Measurements from ENCODE around the gene KRT81. TPM values are rescaled to one million over a fixed set of nuclear protein-coding genes. Genes with fewer than 3 reads are reported as not detected.
"Not testable (repeated sequence)": the region's sequence is repeated elsewhere in the genome, so short reads cannot be mapped to it uniquely, and the experiment has no call there.

KRT81 gene
- polyA plus RNA-seq, 6 donors from 2014 or later, result not detected

DNA sequence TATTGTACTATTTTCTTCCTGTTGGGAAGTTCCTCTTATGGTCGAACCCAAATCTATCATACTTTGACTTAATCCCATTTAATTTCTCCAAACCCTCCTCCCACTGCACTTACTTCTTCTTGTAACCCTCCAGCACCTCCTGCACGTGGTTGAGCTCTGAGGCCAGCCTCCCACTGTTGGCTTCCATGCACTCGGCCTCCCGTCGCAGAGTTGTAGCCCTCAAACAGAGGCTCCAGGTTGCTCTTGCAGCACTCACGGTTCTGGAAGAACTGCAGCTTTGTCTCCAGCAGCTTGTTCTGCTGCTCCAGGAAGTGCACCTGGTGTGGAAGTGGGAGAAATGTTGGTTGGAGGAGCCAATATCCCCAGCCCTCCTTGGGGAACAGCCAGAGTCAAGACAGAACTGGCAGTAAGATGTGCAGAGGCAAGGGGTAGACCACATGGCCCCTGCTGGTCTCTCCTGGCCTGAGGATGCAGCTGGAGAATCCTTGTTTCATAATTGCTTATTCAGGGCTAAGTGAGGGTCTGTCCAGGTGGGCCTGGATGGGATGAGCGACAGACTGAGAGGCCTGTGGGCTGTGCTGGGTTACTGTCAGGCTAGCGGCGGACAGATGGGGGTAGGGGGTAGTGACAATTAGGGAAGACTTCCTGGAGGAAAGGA, 35.3 kb downstream of the KRT81 start:
- no peak overlapping the region for H3K4me3 Mint-ChIP-seq
- no peak for DNase-seq
- peaks cover 0 to 2% (median 0%) of the 10 kb centered on the region in 3 donors for H3K4me1 Mint-ChIP-seq
- ATAC-seq (ENCODE audit: low read depth in 2 of 2), result no peak
- H3K27me3 Mint-ChIP-seq, result peaks cover 69 to 80% (median 79%) of the 10 kb centered on the region in 3 donors
- H3K9me3 Mint-ChIP-seq, result no peaks in the 10 kb centered on the region
- H3K36me3 Mint-ChIP-seq, result peaks cover 4 to 6% of the 10 kb centered on the region in 2 donors
- no peak overlapping the region for H3K27ac Mint-ChIP-seq

DNA sequence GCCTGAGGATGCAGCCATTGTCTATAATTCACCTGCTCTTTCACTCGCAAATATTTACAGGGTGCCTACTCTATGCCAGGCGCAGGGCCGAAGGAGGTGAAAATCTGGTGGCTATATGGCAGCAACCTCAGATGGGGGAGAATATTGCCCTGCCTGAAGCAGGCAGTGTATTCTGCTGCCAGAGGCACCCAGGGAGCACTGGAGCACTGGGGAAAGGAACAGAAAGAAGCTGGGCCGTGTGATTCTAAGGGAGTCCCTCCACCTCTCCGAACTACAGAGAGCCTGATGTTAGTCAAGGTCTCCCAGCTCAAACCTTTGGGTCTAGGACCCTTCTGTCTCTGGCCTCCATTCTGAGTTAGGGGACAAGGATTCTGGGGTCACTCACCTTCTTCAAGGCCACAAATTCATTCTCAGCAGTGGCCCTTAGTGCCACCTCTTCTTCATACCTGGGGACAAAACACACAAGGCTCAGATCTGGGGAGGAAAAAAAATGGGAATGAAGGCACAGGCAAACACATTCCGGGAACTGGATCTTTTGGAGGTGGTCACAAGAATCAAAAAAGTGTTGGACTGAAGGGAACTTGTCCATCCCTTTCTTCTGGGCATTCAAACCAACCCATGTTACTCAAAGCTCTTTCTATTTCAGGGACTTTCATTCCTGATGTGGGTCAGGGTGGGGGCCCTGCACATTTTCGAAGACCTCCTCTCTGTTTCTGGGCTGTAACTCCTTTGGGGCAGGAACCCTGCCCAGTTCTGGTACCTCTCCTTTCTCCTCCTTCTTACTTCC, 36.2 kb downstream of the KRT81 start:
- Mint-ChIP-seq H3K27ac (no peak overlapping the region), H3K9me3 (no peaks in the 10 kb centered on the region), H3K4me1 (peaks cover 0 to 2% (median 0%) of the 10 kb centered on the region in 3 donors), H3K27me3 (peaks cover 64 to 80% (median 77%) of the 10 kb centered on the region in 3 donors), H3K36me3 (peaks cover 4 to 6% of the 10 kb centered on the region in 2 donors), H3K4me3 (no peak overlapping the region)
- no peak for DNase-seq
- no peak for ATAC-seq (ENCODE audit: low read depth in 2 of 2)

DNA sequence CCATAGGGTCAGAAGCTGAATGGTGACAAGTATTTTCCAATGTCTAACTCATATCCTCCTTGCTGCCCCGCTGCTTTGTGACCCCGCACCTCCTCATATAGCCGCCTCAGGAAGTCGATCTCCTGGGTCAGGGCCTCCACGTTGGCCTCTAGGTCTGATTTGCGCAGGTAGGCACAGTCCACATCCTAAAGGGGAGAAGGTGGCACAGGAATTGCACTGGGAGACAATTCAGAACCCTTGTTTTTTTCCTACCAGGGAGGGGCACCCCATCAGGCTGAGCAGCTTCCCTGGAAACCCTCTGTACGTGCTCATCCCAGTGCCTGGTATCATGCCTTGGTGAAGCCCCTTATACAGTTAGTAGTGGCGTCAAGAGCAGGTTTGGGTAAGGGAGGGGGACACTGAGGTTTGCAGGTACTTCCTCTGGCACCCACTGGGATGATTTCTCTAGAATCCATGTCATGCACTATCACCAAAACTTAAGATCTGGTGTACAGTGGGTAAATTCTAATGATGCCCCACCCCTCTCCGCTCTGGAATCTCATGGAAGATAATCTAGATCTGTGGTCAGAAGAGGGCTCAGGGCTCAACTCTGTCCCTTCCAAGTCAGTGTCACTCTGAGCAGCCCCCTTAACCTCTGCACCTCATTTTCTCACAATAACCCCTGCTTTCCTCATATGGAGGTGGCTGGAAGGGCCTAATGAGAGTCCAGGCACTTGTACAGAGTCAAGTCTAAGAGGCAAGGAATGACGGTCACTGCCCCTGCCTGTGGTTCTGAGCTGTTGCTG, 37.0 kb downstream of the KRT81 start:
- Mint-ChIP-seq H3K27me3 (peaks cover 65 to 80% (median 77%) of the 10 kb centered on the region in 3 donors), H3K4me3 (no peak overlapping the region), H3K27ac (no peak overlapping the region), H3K36me3 (peaks cover 4 to 5% of the 10 kb centered on the region in 2 donors), H3K9me3 (peaks cover 0 to 2% (median 0%) of the 10 kb centered on the region in 7 donors), H3K4me1 (peaks cover 0 to 8% (median 7%) of the 10 kb centered on the region in 3 donors)
- ATAC-seq (ENCODE audit: low read depth in 2 of 2), result no peak
- DNase-seq, result no peak

DNA sequence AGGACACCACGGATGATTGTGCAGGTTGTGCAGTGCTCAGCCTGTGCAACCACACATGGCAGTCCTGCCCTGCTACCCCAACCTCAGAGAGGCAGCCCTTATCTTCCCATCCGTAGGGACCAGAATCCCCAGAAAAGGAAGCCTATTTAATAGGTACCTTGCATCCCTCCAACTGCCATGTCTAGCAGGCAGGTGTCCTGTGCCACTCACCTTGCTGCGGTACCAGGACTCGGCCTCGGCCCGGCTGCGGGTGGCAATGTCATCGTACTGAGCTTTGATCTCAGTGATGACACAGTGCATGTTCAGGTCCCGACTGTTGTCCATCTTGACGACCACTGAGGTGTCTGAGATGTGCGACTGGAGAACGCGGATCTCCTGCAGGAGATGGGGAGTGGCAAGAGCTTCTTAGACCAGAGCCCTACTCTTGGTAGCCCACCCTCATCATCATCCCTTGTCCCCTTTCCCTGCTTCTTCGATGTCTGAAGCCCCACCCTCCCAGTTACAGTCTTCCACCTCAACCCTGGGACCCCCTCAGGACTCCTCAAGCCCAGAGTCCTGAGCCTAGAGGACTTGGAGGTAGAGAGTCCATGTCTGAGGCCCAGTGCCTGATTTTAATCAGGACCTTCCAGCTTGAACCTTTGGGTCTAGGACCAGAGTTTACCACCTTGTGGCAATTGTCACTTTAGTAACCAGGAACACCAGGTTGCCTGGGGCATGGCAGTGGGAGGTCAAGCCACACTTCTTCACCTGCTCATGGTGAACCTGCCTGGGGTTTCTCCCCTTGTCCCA, 37.7 kb downstream of the KRT81 start:
- peaks cover 0 to 2% (median 0%) of the 10 kb centered on the region in 7 donors for H3K9me3 Mint-ChIP-seq
- DNase-seq, result no peak
- ATAC-seq (ENCODE audit: low read depth in 2 of 2), result no peak
- peaks cover 0 to 8% (median 7%) of the 10 kb centered on the region in 3 donors for H3K4me1 Mint-ChIP-seq
- H3K27ac Mint-ChIP-seq, result no peak overlapping the region
- no peak overlapping the region for H3K4me3 Mint-ChIP-seq
- peaks cover 61 to 81% (median 80%) of the 10 kb centered on the region in 3 donors for H3K27me3 Mint-ChIP-seq
- peaks cover 0 to 4% of the 10 kb centered on the region in 2 donors for H3K36me3 Mint-ChIP-seq

DNA sequence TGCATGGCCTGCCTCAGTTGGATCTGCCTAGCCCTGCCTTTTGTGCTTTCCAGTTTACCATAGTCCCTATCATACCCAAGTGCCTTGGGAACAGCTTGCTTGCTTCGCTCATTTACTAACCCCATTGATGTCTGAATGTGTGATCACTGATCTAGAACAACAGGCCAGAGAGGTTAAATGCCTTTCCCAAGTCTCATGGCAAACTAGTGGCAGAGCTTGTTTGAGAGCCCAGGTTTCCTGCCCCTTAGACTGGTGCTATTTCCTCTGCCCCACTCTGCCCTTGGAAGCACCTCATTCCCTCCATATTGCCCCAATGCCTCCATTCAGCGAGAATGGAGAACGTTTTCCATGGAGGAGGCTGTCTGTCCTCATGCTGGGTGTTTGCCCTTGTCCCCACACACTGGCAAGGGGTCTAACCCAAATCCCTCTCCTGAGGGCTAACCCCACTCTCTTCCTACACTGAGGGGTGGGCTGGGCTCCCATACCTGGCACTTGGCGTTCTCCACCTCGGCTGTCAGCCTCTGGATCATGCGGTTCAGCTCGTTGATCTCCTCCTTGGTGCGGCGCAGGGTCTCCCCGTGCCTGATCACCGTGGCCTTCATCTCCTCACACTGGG, 38.5 kb downstream of the KRT81 start:
- DNase-seq (no peak), ATAC-seq (ENCODE audit: low read depth in 2 of 2) (no peak)
- no peak overlapping the region for H3K27ac Mint-ChIP-seq
- peaks cover 58 to 89% (median 83%) of the 10 kb centered on the region in 3 donors for H3K27me3 Mint-ChIP-seq
- peaks cover 0 to 2% (median 0%) of the 10 kb centered on the region in 7 donors for H3K9me3 Mint-ChIP-seq
- H3K4me1 Mint-ChIP-seq, result peaks cover 0 to 8% (median 7%) of the 10 kb centered on the region in 3 donors
- peaks cover 0 to 4% of the 10 kb centered on the region in 2 donors for H3K36me3 Mint-ChIP-seq
- no peak overlapping the region for H3K4me3 Mint-ChIP-seq

DNA sequence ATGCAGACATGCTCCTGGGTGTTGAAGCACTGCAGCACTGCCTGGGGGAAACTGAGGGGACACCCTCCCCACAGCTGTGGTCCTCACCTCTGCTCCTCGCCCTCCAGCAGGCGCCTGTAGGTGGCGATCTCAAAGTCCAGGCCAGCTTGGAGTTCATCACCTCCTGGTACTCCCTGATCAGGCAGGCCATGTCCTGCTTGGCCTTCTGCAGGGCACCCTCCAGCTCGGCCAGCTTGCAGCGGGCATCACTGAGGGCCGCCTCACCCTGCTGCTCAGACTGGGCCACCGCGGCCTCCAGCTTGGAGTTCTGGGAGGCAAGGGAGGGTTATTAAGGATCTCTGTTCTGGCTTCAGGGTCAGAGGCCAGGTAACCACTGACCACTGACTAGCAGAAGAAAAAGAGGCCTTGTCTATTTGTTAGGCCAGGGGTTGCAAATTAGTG, 39.1 kb downstream of the KRT81 start:
- peaks cover 52 to 95% (median 83%) of the 10 kb centered on the region in 3 donors for H3K27me3 Mint-ChIP-seq
- ATAC-seq (ENCODE audit: low read depth in 2 of 2); DNase-seq; H3K4me3 Mint-ChIP-seq; H3K4me1 Mint-ChIP-seq; H3K36me3 Mint-ChIP-seq; H3K9me3 Mint-ChIP-seq; H3K27ac Mint-ChIP-seq: not testable (repeated sequence)

DNA sequence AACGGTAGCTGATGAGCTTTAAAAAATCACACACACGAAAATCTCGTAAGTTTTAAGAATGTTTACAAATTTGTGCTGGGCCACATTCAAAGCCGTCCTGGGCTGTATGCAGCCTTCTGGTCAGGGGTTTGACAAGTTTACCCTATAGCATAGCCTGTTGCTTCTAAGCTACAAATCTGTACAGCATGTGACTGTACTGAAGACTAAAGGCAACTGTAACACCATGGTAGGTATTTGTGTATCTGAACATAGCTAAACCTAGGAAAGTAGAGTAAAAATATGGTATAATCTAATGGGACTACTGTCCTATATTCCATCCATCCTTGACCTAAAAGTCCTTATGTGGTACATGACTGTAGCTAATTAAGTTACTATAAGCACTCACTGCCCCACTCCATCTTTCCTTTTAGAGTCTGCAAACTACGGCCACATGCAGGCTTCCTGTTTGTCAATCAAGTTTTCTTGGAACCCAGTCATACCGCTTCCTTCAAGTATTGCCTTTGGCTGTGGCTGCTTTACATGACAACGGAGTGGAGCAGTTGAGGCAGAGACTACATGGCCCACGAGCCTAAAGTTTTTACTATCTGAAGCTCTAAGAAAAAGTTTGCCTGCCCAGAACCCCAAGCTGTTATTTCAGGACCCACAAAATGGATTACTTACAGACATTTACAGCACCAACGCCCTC, 39.8 kb downstream of the KRT81 start:
- no peak for DNase-seq
- H3K4me3 Mint-ChIP-seq, result no peak overlapping the region
- peaks cover 51 to 96% (median 78%) of the 10 kb centered on the region in 3 donors for H3K27me3 Mint-ChIP-seq
- H3K9me3 Mint-ChIP-seq, result peaks cover 0 to 2% (median 0%) of the 10 kb centered on the region in 7 donors
- peaks cover 0 to 7% (median 6%) of the 10 kb centered on the region in 3 donors for H3K4me1 Mint-ChIP-seq
- peaks cover 0 to 4% of the 10 kb centered on the region in 2 donors for H3K36me3 Mint-ChIP-seq
- H3K27ac Mint-ChIP-seq, result no peak overlapping the region
- ATAC-seq (ENCODE audit: low read depth in 2 of 2), result no peak

DNA sequence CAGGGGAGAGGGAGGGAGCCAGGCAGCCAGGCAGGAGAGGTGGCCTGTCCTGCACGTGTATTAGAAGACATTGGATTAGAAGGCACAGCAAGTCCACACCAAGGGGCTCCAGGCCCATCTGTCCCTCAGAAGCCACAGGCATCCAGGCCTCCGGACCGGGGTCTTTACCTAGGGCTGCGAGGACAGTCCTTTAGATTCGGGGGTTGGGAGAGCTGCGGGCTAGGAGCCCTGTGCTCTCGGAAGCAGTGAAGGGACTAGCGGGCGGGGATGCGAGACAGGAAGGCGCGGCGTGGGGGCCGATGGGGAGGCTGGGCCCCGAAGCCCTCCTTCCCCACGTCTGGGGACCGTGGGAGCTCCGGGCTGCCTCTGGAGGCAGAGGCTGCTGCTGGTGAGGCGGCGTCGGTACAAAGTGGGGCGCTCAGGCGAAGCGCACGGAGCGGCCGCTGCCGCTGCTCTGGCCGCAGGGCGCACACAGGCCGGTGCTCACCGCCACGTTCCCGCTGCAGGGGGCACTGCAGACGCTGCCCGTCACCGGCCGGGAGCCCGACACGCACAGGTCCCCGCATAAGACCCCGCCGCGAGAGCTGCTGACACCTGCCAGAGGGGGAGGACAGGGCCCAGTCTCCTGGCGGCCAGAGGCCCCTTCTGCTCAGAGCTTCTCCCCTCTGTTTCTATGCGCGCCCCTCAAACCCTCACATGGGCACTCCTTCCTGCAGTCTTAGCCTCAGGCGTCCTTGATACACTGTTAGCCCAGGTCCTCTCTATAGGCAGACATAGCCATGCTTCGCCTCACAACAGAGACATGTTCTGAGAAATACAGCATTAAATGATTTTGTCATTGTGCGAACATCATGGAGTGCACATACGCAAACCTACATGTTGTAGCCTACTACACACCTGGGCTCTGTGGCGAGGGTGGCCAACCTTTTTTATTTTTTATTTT, 41.0 kb downstream of the KRT81 start:
- no peak for DNase-seq
- Mint-ChIP-seq H3K27me3 (peaks cover 39 to 96% (median 74%) of the 10 kb centered on the region in 3 donors), H3K4me3 (peak overlapping the region in 1 of 8 donors; percentile 1), H3K4me1 (peaks cover 0 to 7% (median 6%) of the 10 kb centered on the region in 3 donors), H3K9me3 (peaks cover 0 to 2% (median 0%) of the 10 kb centered on the region in 7 donors), H3K27ac (no peak overlapping the region), H3K36me3 (no peaks in the 10 kb centered on the region)
- no peak for ATAC-seq (ENCODE audit: low read depth in 2 of 2)

DNA sequence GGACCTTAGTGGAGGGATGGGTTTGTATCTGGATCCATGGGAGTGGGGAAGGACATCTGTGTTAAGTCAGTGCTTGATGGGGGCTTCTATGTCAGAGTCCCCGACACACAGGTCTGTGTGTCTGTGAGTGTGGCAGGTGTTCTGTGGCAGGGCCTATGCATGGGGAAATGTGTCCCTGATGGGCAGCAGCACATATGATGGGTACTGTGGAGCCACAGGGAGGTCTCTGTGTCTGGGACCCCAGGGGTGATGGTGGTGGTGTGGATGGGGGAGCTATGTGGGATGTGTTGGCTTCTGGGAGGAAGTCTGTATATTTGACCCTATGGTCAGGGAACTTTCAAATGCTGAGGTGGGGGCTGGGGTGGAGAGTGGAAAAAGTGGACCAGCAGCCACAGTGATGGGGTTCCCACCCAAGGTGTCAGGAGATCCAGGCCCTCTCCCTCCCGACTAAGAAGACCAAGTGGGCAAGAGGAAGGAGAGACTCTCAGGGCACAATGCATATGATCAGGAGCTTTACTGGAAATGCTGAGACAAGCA, 41.8 kb downstream of the KRT81 start:
- Mint-ChIP-seq H3K36me3 (no peaks in the 10 kb centered on the region), H3K9me3 (peaks cover 0 to 2% (median 0%) of the 10 kb centered on the region in 7 donors), H3K4me3 (no peak overlapping the region), H3K27ac (no peak overlapping the region), H3K27me3 (peaks cover 32 to 93% (median 72%) of the 10 kb centered on the region in 3 donors), H3K4me1 (peaks cover 0 to 9% (median 7%) of the 10 kb centered on the region in 3 donors)
- ATAC-seq (ENCODE audit: low read depth in 2 of 2) (no peak), DNase-seq (no peak)

DNA sequence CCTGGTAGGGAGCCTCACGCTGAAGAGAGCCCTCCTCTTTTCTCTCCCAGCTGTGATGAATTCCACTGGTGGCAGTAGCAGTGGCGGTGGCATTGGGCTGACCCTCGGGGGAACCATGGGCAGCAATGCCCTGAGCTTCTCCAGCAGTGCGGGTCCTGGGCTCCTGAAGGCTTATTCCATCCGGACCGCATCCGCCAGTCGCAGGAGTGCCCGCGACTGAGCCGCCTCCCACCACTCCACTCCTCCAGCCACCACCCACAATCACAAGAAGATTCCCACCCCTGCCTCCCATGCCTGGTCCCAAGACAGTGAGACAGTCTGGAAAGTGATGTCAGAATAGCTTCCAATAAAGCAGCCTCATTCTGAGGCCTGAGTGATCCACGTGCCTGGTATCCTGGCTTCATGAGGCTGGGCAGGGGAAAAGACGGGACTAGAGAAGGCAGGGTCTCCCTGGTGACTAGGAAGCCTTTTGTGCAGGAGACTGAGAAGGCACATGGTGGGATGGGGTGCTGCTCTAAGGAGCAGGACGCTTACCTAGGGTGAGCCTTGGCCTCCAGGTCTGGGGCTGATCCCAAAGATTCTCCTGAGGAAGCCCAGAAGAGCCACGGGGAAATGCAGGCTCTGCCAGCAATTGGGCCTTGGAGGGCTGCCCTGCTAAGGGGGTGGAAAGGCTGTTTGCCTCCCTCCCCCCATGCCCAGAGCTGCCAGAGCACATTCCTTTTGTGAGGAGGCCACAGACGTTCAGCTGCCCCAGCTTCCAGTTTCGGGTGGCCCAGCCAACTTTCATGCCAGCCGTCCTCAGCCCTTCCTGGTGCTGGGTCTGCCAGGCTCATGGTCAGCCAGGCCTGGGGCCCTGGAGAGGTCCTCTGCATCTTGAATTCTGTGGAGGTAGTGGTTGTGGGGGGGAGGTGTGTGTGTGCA, 42.5 kb downstream of the KRT81 start:
- Mint-ChIP-seq H3K4me1 (peaks cover 2 to 16% (median 8%) of the 10 kb centered on the region in 3 donors), H3K9me3 (peaks cover 0 to 2% (median 0%) of the 10 kb centered on the region in 7 donors)
- no peak for DNase-seq

More for the DNA sequence above, 42.5 kb downstream of the KRT81 start:
- no peak overlapping the region for H3K27ac Mint-ChIP-seq
- H3K36me3 Mint-ChIP-seq, result no peaks in the 10 kb centered on the region
- ATAC-seq (ENCODE audit: low read depth in 2 of 2), result no peak
- H3K4me3 Mint-ChIP-seq, result no peak overlapping the region
- peaks cover 30 to 93% (median 72%) of the 10 kb centered on the region in 3 donors for H3K27me3 Mint-ChIP-seq

Data from naive B cell (primary cell).